CD8-positive, alpha-beta memory T cell (primary cell): ENCODE results near the gene ATXN1. TPM values are rescaled to one million over a fixed set of nuclear protein-coding genes. Genes with fewer than 3 reads are reported as not detected.

Experiments
- CTCF ChIA-PET: fragments of 350-600 bp; sonication (Branson Sonifier 250); formaldehyde crosslinking; loops from one replicate; lab custom pipeline; 2021; ENCODE audit warnings: antibody characterized with exemption; lab: Charles Lee
- POLR2A ChIA-PET: fragments of 350-600 bp; sonication (Branson Sonifier 250); formaldehyde crosslinking; loops from one replicate; lab custom pipeline; 2021; ENCODE audit warnings: antibody characterized with exemption; lab: Charles Lee
- DNase-seq, 5 donors: peaks; one replicate each; pipeline versions ENCODE4 v3.0.0 to v3.0.0-alpha.2; 2020 to 2022; ENCODE audit warnings: mixed read lengths in 1 of 5
- H3K27ac ChIP-seq: one replicate; pipeline ENCODE4 v1.7.0; 2013; ENCODE audit warnings: low read depth, mild to moderate bottlenecking, low read length, moderate library complexity
- H3K27me3 ChIP-seq: 2 replicates; pipeline ENCODE4 v1.7.0; 2013; ENCODE audit warnings: low read length, mild to moderate bottlenecking; ENCODE audit not compliant: insufficient read depth, poor library complexity, severe bottlenecking
- H3K36me3 ChIP-seq: 2 replicates; pipeline ENCODE4 v1.7.0; 2013; ENCODE audit warnings: mild to moderate bottlenecking, low read length, moderate library complexity; ENCODE audit not compliant: insufficient read depth
- H3K4me1 ChIP-seq: 2 replicates; pipeline ENCODE4 v1.7.0; 2013; ENCODE audit warnings: mild to moderate bottlenecking, low read length, moderate library complexity; ENCODE audit not compliant: insufficient read depth
- H3K4me3 ChIP-seq: 2 replicates; pipeline ENCODE4 v1.7.0; 2013; ENCODE audit warnings: mild to moderate bottlenecking, low read length
- H3K9me3 ChIP-seq: 2 replicates; pipeline ENCODE4 v1.7.0; 2013; ENCODE audit warnings: mild to moderate bottlenecking, low read length
- H3K27ac Mint-ChIP-seq, 8 donors: one replicate each; pipeline ENCODE4 v1.8.0; 2020 to 2021; ENCODE audit warnings: mixed read lengths in 8 of 8, mild to moderate bottlenecking in 6 of 8, inconsistent platforms in 3 of 8, moderate library complexity in 3 of 8
- H3K27me3 Mint-ChIP-seq, 2 donors: one replicate each; pipeline ENCODE4 v1.8.0; 2020 to 2021; ENCODE audit warnings: mixed read lengths in 2 of 2, mild to moderate bottlenecking in 1 of 2, moderate library complexity in 1 of 2
- H3K36me3 Mint-ChIP-seq, 3 donors: one replicate each; pipeline ENCODE4 v1.8.0; 2020 to 2021; ENCODE audit warnings: mixed read lengths in 3 of 3, inconsistent platforms in 1 of 3, mild to moderate bottlenecking in 1 of 3
- H3K4me1 Mint-ChIP-seq, 3 donors: one replicate each; pipeline ENCODE4 v1.8.0; 2020 to 2021; ENCODE audit warnings: mixed read lengths in 3 of 3, inconsistent platforms in 1 of 3, mild to moderate bottlenecking in 1 of 3
- H3K4me3 Mint-ChIP-seq, 7 donors: one replicate each; pipeline ENCODE4 v1.8.0; 2020 to 2021; ENCODE audit warnings: mixed read lengths in 7 of 7, mild to moderate bottlenecking in 6 of 7, moderate library complexity in 4 of 7, inconsistent platforms in 2 of 7
- H3K9me3 Mint-ChIP-seq, 5 donors: one replicate each; pipeline ENCODE4 v1.8.0; 2020 to 2022; ENCODE audit warnings: mixed read lengths in 5 of 5, mild to moderate bottlenecking in 3 of 5, moderate library complexity in 2 of 5, inconsistent platforms in 1 of 5
- polyA plus RNA-seq: library from polyadenylated mRNA; unstranded; fragments of 300-500 nt; fragmentation: Illumina TruSeq; gene quantifications from one replicate; pipeline ENCODE4 v1.2.3, GENCODE V29; 2021
- total RNA-seq, 2 experiments: library from RNA; stranded (reverse); gene quantifications; one replicate each; pipeline ENCODE4 v1.2.3, GENCODE V29; 2021

Gene ATXN1
- total and polyA plus RNA-seq, 3 experiments from 2014 or later: 20.0 to 114 (median 111) TPM

GRCh38 chr6:16576451-16577368, 184.6 kb downstream of the ATXN1 start:
- Histone ChIP-seq H3K4me3 (no peak overlapping the region), H3K36me3 (no peaks in the 10 kb centered on the region), H3K4me1 (no peaks in the 10 kb centered on the region), H3K9me3 (no peaks in the 10 kb centered on the region), H3K27me3 (no peaks in the 10 kb centered on the region), H3K27ac (no peak overlapping the region)
- POLR2A ChIA-PET: no interaction called here
- H3K27ac Mint-ChIP-seq: peak overlapping the region in 3 of 8 donors; percentile 15 to 70 (median 15)
- H3K4me1 Mint-ChIP-seq: peaks cover 30 to 58% (median 54%) of the 10 kb centered on the region in 3 donors
- CTCF ChIA-PET: interaction anchor here (0.6 kb wide), 1 partner anchor 124 kb away, joined by 3 read pairs; no protein-coding TSS in a partner anchor
- DNase-seq: no peak
- H3K4me3 Mint-ChIP-seq: no peak overlapping the region
- peaks cover 0 to 62% (median 12%) of the 10 kb centered on the region in 3 donors for H3K36me3 Mint-ChIP-seq
- peaks cover 0 to 3% of the 10 kb centered on the region in 2 donors for H3K27me3 Mint-ChIP-seq
- no peaks in the 10 kb centered on the region for H3K9me3 Mint-ChIP-seq

- peaks cover 30 to 61% (median 53%) of the 10 kb centered on the region in 3 donors for H3K4me1 Mint-ChIP-seq
- Histone ChIP-seq H3K4me1 (no peaks in the 10 kb centered on the region), H3K4me3 (no peak overlapping the region), H3K27me3 (no peaks in the 10 kb centered on the region), H3K27ac (no peak overlapping the region), H3K9me3 (no peaks in the 10 kb centered on the region), H3K36me3 (no peaks in the 10 kb centered on the region)
- POLR2A ChIA-PET: no interaction called here
- H3K36me3 Mint-ChIP-seq: peaks cover 0 to 59% (median 14%) of the 10 kb centered on the region in 3 donors
- H3K27me3 Mint-ChIP-seq: peaks cover 0 to 3% of the 10 kb centered on the region in 2 donors
- CTCF ChIA-PET: no interaction called here
- DNase-seq: no peak
- no peak overlapping the region for H3K4me3 Mint-ChIP-seq
- H3K27ac Mint-ChIP-seq: peak overlapping the region in 3 of 8 donors; percentile 17 to 61 (median 41)
- no peaks in the 10 kb centered on the region for H3K9me3 Mint-ChIP-seq
Measured at GRCh38 chr6:16575655-16576054, 185.6 kb downstream of the ATXN1 start.

- Histone ChIP-seq H3K27ac (no peak overlapping the region), H3K27me3 (no peaks in the 10 kb centered on the region), H3K4me1 (no peaks in the 10 kb centered on the region), H3K9me3 (no peaks in the 10 kb centered on the region), H3K36me3 (no peaks in the 10 kb centered on the region), H3K4me3 (no peak overlapping the region)
- H3K4me3 Mint-ChIP-seq: no peak overlapping the region
- H3K4me1 Mint-ChIP-seq: peaks cover 34 to 74% (median 69%) of the 10 kb centered on the region in 3 donors
- CTCF ChIA-PET: no interaction called here
- peaks cover 0 to 3% of the 10 kb centered on the region in 2 donors for H3K27me3 Mint-ChIP-seq
- H3K9me3 Mint-ChIP-seq: no peaks in the 10 kb centered on the region
- peak overlapping the region in 4 of 8 donors; percentile 21 to 96 (median 28) for H3K27ac Mint-ChIP-seq
- DNase-seq: no peak
- POLR2A ChIA-PET: no interaction called here
- H3K36me3 Mint-ChIP-seq: peaks cover 0 to 55% (median 17%) of the 10 kb centered on the region in 3 donors
Measured at GRCh38 chr6:16572943-16573342, 188.3 kb downstream of the ATXN1 start.

GRCh38 chr6:16572317-16572716, 188.9 kb downstream of the ATXN1 start:
- Mint-ChIP-seq H3K27ac (peak overlapping the region in 4 of 8 donors; percentile 21 to 84 (median 28)), H3K9me3 (no peaks in the 10 kb centered on the region), H3K4me1 (peaks cover 34 to 78% (median 73%) of the 10 kb centered on the region in 3 donors), H3K36me3 (peaks cover 0 to 54% (median 17%) of the 10 kb centered on the region in 3 donors), H3K4me3 (no peak overlapping the region), H3K27me3 (peaks cover 0 to 3% of the 10 kb centered on the region in 2 donors)
- Histone ChIP-seq H3K27ac (no peak overlapping the region), H3K27me3 (no peaks in the 10 kb centered on the region), H3K9me3 (no peaks in the 10 kb centered on the region), H3K36me3 (no peaks in the 10 kb centered on the region), H3K4me1 (no peaks in the 10 kb centered on the region), H3K4me3 (no peak overlapping the region)
- ChIA-PET POLR2A (no interaction called here), CTCF (no interaction called here)
- DNase-seq: no peak

GRCh38 chr6:16570946-16571345, 190.3 kb downstream of the ATXN1 start:
- peaks cover 0 to 3% of the 10 kb centered on the region in 2 donors for H3K27me3 Mint-ChIP-seq
- H3K4me1 Mint-ChIP-seq: peaks cover 32 to 72% (median 67%) of the 10 kb centered on the region in 3 donors
- ChIA-PET POLR2A (no interaction called here), CTCF (interaction anchor here (1.0 kb wide), 1 partner anchor 9 kb away, joined by 3 read pairs; no protein-coding TSS in a partner anchor)
- H3K9me3 Mint-ChIP-seq: no peaks in the 10 kb centered on the region
- no peak for DNase-seq
- Histone ChIP-seq H3K27ac (no peak overlapping the region), H3K9me3 (no peaks in the 10 kb centered on the region), H3K36me3 (no peaks in the 10 kb centered on the region), H3K4me1 (no peaks in the 10 kb centered on the region), H3K27me3 (no peaks in the 10 kb centered on the region), H3K4me3 (no peak overlapping the region)
- H3K27ac Mint-ChIP-seq: no peak overlapping the region
- peaks cover 0 to 49% (median 17%) of the 10 kb centered on the region in 3 donors for H3K36me3 Mint-ChIP-seq
- H3K4me3 Mint-ChIP-seq: no peak overlapping the region

GRCh38 chr6:16570221-16570553, 191.1 kb downstream of the ATXN1 start:
- Histone ChIP-seq H3K27me3 (no peaks in the 10 kb centered on the region), H3K9me3 (no peaks in the 10 kb centered on the region), H3K36me3 (no peaks in the 10 kb centered on the region), H3K4me3 (no peak overlapping the region), H3K27ac (no peak overlapping the region), H3K4me1 (no peaks in the 10 kb centered on the region)
- DNase-seq: no peak
- H3K27ac Mint-ChIP-seq: peak overlapping the region in 1 of 8 donors; percentile 76
- H3K36me3 Mint-ChIP-seq: peaks cover 0 to 46% (median 17%) of the 10 kb centered on the region in 3 donors
- ChIA-PET CTCF (no interaction called here), POLR2A (no interaction called here)
- no peaks in the 10 kb centered on the region for H3K9me3 Mint-ChIP-seq
- peaks cover 29 to 70% (median 61%) of the 10 kb centered on the region in 3 donors for H3K4me1 Mint-ChIP-seq
- peaks cover 0 to 3% of the 10 kb centered on the region in 2 donors for H3K27me3 Mint-ChIP-seq
- no peak overlapping the region for H3K4me3 Mint-ChIP-seq

- no peaks in the 10 kb centered on the region for H3K27me3 ChIP-seq
- DNase-seq: no peak
- CTCF ChIA-PET: interaction anchor here (1.0 kb wide), 1 partner anchor 159 kb away, joined by 3 read pairs; no protein-coding TSS in a partner anchor
Measured at GRCh38 chr6:16568128-16568527, 193.1 kb downstream of the ATXN1 start.

GRCh38 chr6:16567071-16567470, 194.2 kb downstream of the ATXN1 start:
- POLR2A ChIA-PET: no interaction called here
- Histone ChIP-seq H3K27me3 (no peaks in the 10 kb centered on the region), H3K9me3 (no peaks in the 10 kb centered on the region), H3K27ac (no peak overlapping the region), H3K4me3 (no peak overlapping the region), H3K4me1 (no peaks in the 10 kb centered on the region), H3K36me3 (no peaks in the 10 kb centered on the region)
- Mint-ChIP-seq H3K4me3 (no peak overlapping the region), H3K27ac (peak overlapping the region in 4 of 8 donors; percentile 1 to 35 (median 8)), H3K36me3 (peaks cover 0 to 42% (median 13%) of the 10 kb centered on the region in 3 donors), H3K27me3 (no peaks in the 10 kb centered on the region), H3K9me3 (no peaks in the 10 kb centered on the region), H3K4me1 (peaks cover 16 to 60% (median 47%) of the 10 kb centered on the region in 3 donors)
- no peak for DNase-seq
- CTCF ChIA-PET: no interaction called here

More at GRCh38 chr6:16568128-16568527, 193.1 kb downstream of the ATXN1 start:
- Histone ChIP-seq H3K27ac (no peak overlapping the region), H3K36me3 (no peaks in the 10 kb centered on the region), H3K4me3 (no peak overlapping the region), H3K4me1 (no peaks in the 10 kb centered on the region), H3K9me3 (no peaks in the 10 kb centered on the region)
- peaks cover 0 to under 1% of the 10 kb centered on the region in 2 donors for H3K27me3 Mint-ChIP-seq
- H3K27ac Mint-ChIP-seq: peak overlapping the region in 6 of 8 donors; percentile 3 to 51 (median 11)
- no peak overlapping the region for H3K4me3 Mint-ChIP-seq
- H3K4me1 Mint-ChIP-seq: peaks cover 20 to 71% (median 57%) of the 10 kb centered on the region in 3 donors
- H3K36me3 Mint-ChIP-seq: peaks cover 0 to 46% (median 15%) of the 10 kb centered on the region in 3 donors
- no peaks in the 10 kb centered on the region for H3K9me3 Mint-ChIP-seq
- POLR2A ChIA-PET: no interaction called here
